Activated effector memory CD4-positive, alpha-beta T cell treated with Interleukin-2 at 50 U/mL for 16 hours (primary cell): Measurements from ENCODE around the gene KRTAP20-2.

Source experiments
- DNase-seq: peaks from one replicate; pipeline ENCODE4 v3.0.0-alpha.2; 2020

Gene KRTAP20-2

DNA sequence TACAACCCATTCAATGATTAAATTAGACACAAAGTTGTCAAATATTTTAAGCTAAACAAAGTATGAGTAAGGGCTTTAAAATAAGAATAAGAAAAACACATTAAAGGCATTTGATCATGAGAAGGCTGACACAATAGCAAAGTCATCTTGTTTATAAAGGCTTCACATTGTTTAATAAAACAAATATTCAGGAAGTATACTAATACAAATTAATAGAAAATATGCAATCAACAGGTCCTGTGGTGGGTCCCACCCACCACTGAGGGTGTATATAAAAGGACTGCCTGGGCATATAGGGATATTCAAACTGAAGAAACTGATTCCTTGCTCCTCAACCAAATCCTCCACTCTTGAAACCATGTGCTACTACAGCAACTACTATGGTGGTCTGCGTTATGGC is at the start of gene KRTAP20-2:
Gene KRTAP20-2, plus strand, starts transcription at position 301 of the 400 bp plus-strand sequence. Its CDS starts 58 bp downstream, at position 359.
- DNase-seq, result no peak

GRCh38 chr21:30590297-30590696 is 44.7 kb upstream of the KRTAP20-2 start, which contains the start of gene KRTAP22-2:
Gene KRTAP22-2, minus strand, starts transcription at chr21:30590397.
- DNase-seq, result no peak

DNA sequence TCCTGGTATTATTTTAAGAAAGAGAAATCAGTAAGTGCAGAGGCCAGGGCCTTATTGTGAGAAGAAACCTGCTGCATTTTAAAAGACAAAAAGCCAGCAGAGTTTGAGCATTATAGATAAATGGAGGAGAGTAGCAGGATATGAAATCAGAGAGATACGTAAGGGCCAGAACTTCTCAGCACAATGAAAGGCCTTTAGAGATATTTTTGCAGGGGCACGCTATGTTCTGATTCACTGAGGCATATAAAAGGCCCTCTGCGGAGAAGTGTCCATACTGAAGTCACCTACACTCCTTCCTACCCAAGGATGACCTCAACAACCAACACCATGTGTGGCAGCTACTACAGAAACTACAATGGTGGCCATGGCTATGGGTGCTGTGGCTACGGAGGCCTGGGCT is 42.9 kb upstream of the KRTAP20-2 start, which contains the start of gene KRTAP6-3:
Gene KRTAP6-3, plus strand, starts transcription at position 301 of the 400 bp plus-strand sequence. Its CDS starts 6 bp downstream, at position 307.
- no peak for DNase-seq

GRCh38 chr21:30598802-30599201 is 36.2 kb upstream of the KRTAP20-2 start, which contains the start of gene KRTAP6-2:
Gene KRTAP6-2, minus strand, starts transcription at chr21:30598902. Its CDS starts 28 bp downstream, at chr21:30598874.
- DNase-seq, result no peak

- no peak for DNase-seq
Observed at GRCh38 chr21:30600787-30601186, 34.2 kb upstream of the KRTAP20-2 start, which contains the start of gene KRTAP22-1. Gene KRTAP22-1, plus strand, starts transcription at chr21:30601087.

DNA sequence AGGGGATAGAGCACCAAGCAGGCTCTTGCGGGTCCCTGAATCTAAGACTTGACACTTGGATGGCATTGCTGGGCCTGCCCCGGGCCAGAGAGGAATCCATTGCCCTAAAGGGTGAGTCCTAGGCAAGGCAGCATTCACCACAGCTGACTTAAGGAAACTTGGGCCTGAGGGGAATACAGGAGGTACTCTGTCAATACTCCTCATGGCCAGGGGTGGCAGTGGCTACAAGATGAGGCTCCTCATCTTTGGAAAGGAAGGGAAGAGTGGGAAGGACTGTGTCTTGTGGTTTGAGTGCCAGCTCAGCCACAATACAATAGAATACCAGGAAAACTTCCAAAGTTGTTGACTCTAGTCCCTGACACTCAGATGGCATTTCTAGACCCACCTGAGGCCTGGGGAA is 29.0 kb upstream of the KRTAP20-2 start:
- DNase-seq, result no peak

- no peak for DNase-seq
Observed at GRCh38 chr21:30612132-30612531, 22.9 kb upstream of the KRTAP20-2 start.

DNA sequence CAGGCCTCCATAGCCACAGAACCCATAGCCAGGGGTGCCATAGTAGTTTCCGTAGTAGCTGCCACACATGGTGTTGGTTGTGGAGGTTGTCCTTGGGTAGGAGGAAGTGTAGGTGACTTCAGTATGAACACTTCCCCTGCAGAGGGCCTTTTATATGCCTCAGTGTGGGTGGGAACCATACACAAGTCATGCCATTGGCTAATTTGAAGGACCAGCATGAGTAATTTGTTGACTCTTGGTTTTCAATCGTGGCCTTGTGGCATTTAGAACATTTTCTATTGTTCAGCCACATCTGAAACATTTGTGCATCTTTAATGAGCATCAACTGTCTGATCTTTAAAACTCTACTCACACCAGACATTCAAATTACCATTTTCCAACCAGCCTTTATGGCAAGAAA is 21.2 kb upstream of the KRTAP20-2 start, which contains the start of gene KRTAP6-1:
Gene KRTAP6-1, minus strand, starts transcription at position 95 of the 400 bp plus-strand sequence. Its CDS starts 26 bp downstream, at position 69.
- no peak for DNase-seq

- DNase-seq, result no peak
Observed at GRCh38 chr21:30615199-30615598, 19.8 kb upstream of the KRTAP20-2 start.

- no peak for DNase-seq
Observed at GRCh38 chr21:30616125-30616524, 18.9 kb upstream of the KRTAP20-2 start, which contains the start of gene KRTAP20-1. Gene KRTAP20-1, plus strand, starts transcription at chr21:30616425. Its CDS starts 30 bp downstream, at chr21:30616455.

DNA sequence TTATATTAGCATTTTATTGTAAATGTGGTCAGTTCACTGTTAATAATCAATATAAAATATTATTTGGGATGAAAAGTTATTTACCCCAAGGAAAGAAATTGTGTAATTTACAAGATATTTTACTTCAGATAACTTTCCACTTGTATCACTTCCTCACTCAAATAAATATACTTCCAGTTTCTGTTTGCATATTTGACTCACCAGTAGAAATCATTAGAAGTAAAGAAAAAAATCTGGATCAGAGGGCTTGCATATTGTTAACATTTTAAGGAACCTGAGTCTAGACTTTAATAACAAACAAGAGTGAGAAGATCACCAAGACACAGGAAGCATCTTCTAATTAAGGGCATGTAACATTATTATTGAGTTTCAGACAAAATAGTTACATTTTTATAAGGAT is 14.9 kb upstream of the KRTAP20-2 start:
- no peak for DNase-seq

- DNase-seq, result no peak
Observed at GRCh38 chr21:30620522-30620921, 14.5 kb upstream of the KRTAP20-2 start, which contains the start of gene KRTAP20-4. Gene KRTAP20-4, plus strand, starts transcription at chr21:30620627.

GRCh38 chr21:30623362-30623761 is 11.6 kb upstream of the KRTAP20-2 start:
- no peak for DNase-seq

- no peak for DNase-seq
Observed at GRCh38 chr21:30625449-30626165, 9.4 kb upstream of the KRTAP20-2 start.

DNA sequence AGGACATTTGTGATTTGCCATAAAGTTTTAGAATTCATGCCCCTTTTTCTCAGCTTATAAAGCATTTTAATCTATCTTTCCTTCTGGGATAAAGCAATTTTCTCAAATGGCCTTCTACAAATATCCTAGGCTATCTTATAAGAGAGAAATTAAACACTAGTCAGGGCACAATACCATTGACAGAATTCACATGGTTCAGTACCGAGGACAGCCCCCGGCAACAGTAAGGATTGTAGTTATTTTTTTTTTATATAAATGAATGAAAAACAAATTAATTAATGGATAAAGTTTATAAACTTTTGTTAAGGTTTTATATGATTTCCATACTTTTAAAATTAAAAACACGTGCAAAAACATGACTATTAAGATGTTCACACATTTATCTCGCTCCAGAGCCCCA is 6.9 kb upstream of the KRTAP20-2 start:
- no peak for DNase-seq

DNA sequence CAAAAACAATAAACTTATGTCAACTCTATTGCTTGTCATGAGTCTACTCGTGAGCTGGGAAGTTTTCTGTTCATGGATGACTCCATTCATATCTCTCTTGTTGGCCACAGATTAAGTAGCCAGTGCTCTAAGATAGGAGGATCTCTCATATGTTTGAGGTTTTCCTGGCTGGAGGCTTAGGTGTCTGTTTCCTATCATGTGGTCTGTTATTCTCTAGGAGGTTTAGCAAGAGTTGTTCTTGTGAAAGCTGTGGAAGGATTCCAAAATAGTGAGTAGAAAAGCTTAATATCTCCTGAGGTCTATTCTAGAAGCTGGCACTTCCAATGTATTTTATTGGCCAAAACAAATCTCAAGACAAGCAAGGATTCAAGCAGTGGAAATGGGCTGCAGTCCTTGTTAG is 5.8 kb upstream of the KRTAP20-2 start:
- no peak for DNase-seq

GRCh38 chr21:30638686-30639085 is 3.7 kb downstream of the KRTAP20-2 start:
- DNase-seq, result no peak

DNA sequence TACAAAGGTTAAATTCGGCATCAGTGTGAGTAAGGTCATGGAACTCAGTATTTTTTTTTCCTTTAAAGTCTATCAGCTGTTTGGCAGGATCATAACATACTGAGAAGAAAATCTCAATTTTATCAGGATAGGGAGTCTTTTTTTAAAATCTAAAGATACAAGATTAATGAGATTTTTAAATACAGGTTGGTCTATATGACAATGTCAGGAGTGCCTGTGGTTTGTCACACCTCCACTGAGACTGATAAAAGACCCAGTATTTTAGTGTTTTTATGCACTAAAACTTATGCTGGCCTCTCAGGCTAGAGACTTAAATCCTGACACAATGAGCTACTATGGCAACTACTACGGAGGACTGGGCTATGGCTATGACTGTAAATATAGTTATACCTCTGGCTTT is 7.6 kb downstream of the KRTAP20-2 start, which contains the start of gene KRTAP20-3:
Gene KRTAP20-3, plus strand, starts transcription at position 301 of the 400 bp plus-strand sequence.
- DNase-seq, result no peak

- DNase-seq, result no peak
Observed at GRCh38 chr21:30646904-30647414, 12.0 kb downstream of the KRTAP20-2 start.

DNA sequence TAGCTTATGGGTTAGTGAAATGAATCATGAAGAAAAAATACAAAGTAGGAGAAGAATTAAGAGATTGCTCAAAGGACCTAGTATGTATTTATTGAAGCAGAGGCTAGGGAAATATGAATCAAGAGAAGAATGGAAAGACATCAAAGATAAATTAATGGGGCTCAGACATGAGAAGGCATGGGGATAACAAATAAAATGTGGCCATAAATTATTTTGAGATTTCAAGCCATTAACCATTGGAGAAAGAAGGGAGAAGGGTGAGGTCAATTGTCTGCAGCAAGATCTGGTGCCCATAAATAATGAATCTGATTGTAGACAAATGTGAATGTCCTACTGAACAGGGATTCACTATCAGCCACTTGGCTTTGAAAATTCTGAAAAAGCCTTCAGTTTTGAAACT is 17.9 kb downstream of the KRTAP20-2 start:
- no peak for DNase-seq

GRCh38 chr21:30668776-30669175 is 33.8 kb downstream of the KRTAP20-2 start:
- no peak for DNase-seq

- no peak for DNase-seq
Observed at GRCh38 chr21:30672985-30673650, 38.1 kb downstream of the KRTAP20-2 start.

GRCh38 chr21:30674312-30674711 is 39.3 kb downstream of the KRTAP20-2 start:
- DNase-seq, result no peak
